ENCODE measurements around the gene LDLRAD3. TPM values are rescaled to one million over a fixed set of nuclear protein-coding genes. Genes with fewer than 3 reads are reported as not detected.

Gene LDLRAD3
- polyA plus RNA-seq, 1 of the 3 experiments (the other 2 are of a cell fraction): 10.6 TPM

DNA sequence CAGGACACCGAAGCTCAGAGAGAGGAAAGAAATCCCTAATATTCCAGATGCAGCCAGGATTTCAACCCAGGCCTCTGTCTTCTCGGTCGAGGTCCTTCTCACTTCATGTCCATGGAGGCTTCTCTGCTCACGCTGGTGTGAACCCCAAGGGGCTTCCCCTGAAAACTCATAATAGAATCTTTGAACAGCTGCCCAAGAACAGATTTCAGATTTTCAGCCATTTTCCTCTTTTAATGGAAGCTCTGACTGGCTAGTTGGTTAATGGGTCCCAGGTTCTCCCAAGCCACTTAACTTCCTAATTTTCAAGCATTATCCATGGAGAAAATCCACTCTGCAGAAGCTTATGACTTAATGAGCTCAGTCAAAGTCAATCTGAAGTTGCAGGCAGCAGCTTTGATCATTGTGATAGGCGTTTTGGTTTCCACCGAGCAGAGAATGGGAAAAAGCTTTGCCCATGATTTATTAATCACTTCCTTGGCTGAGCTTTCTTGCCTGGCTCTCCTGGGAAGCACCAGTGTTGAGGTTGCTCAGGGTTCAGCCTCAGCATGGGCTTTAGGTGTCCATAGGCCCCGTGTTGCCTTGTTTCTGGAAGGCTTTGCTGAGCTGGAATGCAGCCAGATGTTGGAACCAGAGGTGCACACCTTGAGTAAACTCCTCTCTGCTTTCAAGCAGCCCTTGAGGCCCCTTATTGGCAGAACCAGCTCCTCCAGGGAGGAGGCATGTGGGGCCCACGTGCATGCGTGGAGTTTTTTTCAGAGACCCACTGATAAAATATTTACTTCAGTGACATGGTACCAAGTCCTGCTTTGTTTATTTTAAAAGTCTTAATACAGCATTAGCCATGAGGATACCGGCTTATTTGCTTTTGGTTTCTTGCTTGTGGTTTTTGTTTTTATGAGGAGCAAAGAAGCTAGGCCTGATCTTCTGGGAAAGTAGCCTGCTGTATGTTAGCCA, 25.5 kb downstream of the LDLRAD3 start:
- Histone ChIP-seq H3K27me3 (ENCODE audit: insufficient read depth) (no peaks in the 10 kb centered on the region), H3F3A (replicated peaks; ENCODE audit: insufficient read depth) (no peaks in the 10 kb centered on the region), H3K9ac (no peak overlapping the region), H4K20me1 (ENCODE audit: insufficient read depth) (no peaks in the 10 kb centered on the region), H3K4me2 (no peak overlapping the region), H3K9me2 (no peaks in the 10 kb centered on the region), H3K4me3 (ENCODE audit: low read depth in 2 of 2, low read length in 1 of 2) (no peak overlapping the region), H2AFZ (ENCODE audit: low read depth) (no peak overlapping the region), H3K9me3 (0 out of 2 replicates have a peak, but pooled peaks cover 4% of the 10 kb centered on the region), H3K4me1 (ENCODE audit: control insufficient read depth in 1 of 2, insufficient read depth in 2 of 2, low read depth in 1 of 2, low read length in 1 of 2) (peaks cover 0 to 14% of the 10 kb centered on the region in 2 experiments; a peak in 2 of 4 replicates), H3K27ac (ENCODE audit: low read depth in 2 of 2, low read length in 1 of 2) (peak overlapping the region in 1 of 2 experiments; percentile 25; a peak in 1 of 4 replicates), H3K79me2 (ENCODE audit: insufficient read depth) (peaks cover 35% of the 10 kb centered on the region), H3K36me3 (replicated peaks in 1 of 2; ENCODE audit: control insufficient read depth in 1 of 2, insufficient read depth in 2 of 2, low read length in 1 of 2) (peaks cover 4 to 7% of the 10 kb centered on the region in 2 experiments)
- TF ChIP-seq FOSL2 (IDR thresholded peaks at IDR 0.05; ENCODE audit: borderline replicate concordance, low read depth): no peak
- TF ChIP-seq, protein P1, sequence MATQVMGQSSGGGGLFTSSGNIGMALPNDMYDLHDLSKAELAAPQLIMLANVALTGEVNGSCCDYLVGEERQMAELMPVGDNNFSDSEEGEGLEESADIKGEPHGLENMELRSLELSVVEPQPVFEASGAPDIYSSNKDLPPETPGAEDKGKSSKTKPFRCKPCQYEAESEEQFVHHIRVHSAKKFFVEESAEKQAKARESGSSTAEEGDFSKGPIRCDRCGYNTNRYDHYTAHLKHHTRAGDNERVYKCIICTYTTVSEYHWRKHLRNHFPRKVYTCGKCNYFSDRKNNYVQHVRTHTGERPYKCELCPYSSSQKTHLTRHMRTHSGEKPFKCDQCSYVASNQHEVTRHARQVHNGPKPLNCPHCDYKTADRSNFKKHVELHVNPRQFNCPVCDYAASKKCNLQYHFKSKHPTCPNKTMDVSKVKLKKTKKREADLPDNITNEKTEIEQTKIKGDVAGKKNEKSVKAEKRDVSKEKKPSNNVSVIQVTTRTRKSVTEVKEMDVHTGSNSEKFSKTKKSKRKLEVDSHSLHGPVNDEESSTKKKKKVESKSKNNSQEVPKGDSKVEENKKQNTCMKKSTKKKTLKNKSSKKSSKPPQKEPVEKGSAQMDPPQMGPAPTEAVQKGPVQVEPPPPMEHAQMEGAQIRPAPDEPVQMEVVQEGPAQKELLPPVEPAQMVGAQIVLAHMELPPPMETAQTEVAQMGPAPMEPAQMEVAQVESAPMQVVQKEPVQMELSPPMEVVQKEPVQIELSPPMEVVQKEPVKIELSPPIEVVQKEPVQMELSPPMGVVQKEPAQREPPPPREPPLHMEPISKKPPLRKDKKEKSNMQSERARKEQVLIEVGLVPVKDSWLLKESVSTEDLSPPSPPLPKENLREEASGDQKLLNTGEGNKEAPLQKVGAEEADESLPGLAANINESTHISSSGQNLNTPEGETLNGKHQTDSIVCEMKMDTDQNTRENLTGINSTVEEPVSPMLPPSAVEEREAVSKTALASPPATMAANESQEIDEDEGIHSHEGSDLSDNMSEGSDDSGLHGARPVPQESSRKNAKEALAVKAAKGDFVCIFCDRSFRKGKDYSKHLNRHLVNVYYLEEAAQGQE (IDR thresholded peaks at IDR 0.05; ENCODE audit: low read depth, low read length): no peak
- TF ChIP-seq POLR2AphosphoS5 (IDR thresholded peaks at IDR 0.05; ENCODE audit: low read depth, low read length): no peak
- POLR2A ChIA-PET: interaction anchor here (0.7 to 0.9 kb wide), 2 partner anchors 25 to 42 kb away, joined by 3 read pairs; no protein-coding TSS in a partner anchor
- CTCF ChIA-PET: interaction anchor here (0.8 kb wide), 1 partner anchor 147 kb away, joined by 3 read pairs; no protein-coding TSS in a partner anchor
- 89% methylated on average over 9 of the region's 10 CpGs for WGBS (ENCODE audit: low lambda C conversion rate)
- no peak for DNase-seq

DNA sequence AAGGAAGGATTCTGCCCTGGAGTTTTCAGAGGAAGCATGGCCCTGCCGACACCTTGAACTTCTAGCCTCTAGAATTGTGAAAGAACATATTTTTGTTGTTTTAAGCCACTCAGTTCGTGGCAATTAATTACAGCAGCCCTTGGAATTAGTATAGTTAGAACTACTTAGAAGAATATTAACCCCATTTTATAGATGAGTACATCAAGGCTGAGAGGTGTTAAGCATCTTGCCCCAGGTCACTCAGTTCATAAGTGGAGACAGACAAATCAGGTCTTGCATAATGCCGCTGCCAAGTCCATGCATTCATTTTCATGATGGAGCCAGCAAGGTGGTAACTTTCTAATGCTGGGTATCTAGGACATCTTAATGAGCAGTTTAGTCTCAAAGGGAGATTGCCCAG, 26.6 kb downstream of the LDLRAD3 start:
- Histone ChIP-seq H3K27ac (ENCODE audit: low read depth in 2 of 2, low read length in 1 of 2) (no peak overlapping the region), H3K9ac (no peak overlapping the region), H3K9me2 (no peaks in the 10 kb centered on the region), H3K27me3 (ENCODE audit: insufficient read depth) (no peaks in the 10 kb centered on the region), H2AFZ (ENCODE audit: low read depth) (no peak overlapping the region), H3K36me3 (replicated peaks in 1 of 2; ENCODE audit: control insufficient read depth in 1 of 2, insufficient read depth in 2 of 2, low read length in 1 of 2) (peaks cover 7 to 9% of the 10 kb centered on the region in 2 experiments), H4K20me1 (ENCODE audit: insufficient read depth) (no peaks in the 10 kb centered on the region), H3F3A (replicated peaks; ENCODE audit: insufficient read depth) (no peaks in the 10 kb centered on the region), H3K79me2 (ENCODE audit: insufficient read depth) (peaks cover 30% of the 10 kb centered on the region), H3K4me1 (ENCODE audit: control insufficient read depth in 1 of 2, insufficient read depth in 2 of 2, low read depth in 1 of 2, low read length in 1 of 2) (peaks cover 0 to 12% of the 10 kb centered on the region in 2 experiments; a peak in 2 of 4 replicates), H3K4me3 (ENCODE audit: low read depth in 2 of 2, low read length in 1 of 2) (no peak overlapping the region), H3K9me3 (0 out of 2 replicates have a peak, but pooled peaks cover 4% of the 10 kb centered on the region), H3K4me2 (no peak overlapping the region)
- CTCF ChIA-PET: no interaction called here
- POLR2A ChIA-PET: no interaction called here
- DNase-seq: no peak
- 86% methylated on average over 3 of the region's 3 CpGs for WGBS (ENCODE audit: low lambda C conversion rate)
- TF ChIP-seq, protein P2, sequence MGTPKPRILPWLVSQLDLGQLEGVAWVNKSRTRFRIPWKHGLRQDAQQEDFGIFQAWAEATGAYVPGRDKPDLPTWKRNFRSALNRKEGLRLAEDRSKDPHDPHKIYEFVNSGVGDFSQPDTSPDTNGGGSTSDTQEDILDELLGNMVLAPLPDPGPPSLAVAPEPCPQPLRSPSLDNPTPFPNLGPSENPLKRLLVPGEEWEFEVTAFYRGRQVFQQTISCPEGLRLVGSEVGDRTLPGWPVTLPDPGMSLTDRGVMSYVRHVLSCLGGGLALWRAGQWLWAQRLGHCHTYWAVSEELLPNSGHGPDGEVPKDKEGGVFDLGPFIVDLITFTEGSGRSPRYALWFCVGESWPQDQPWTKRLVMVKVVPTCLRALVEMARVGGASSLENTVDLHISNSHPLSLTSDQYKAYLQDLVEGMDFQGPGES (IDR thresholded peaks at IDR 0.05; ENCODE audit: low read depth, low read length): no peak
- TF ChIP-seq, protein P3, sequence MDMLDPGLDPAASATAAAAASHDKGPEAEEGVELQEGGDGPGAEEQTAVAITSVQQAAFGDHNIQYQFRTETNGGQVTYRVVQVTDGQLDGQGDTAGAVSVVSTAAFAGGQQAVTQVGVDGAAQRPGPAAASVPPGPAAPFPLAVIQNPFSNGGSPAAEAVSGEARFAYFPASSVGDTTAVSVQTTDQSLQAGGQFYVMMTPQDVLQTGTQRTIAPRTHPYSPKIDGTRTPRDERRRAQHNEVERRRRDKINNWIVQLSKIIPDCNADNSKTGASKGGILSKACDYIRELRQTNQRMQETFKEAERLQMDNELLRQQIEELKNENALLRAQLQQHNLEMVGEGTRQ (IDR thresholded peaks at IDR 0.05; ENCODE audit: borderline replicate concordance, low read depth, low read length): no peak

Measured in SK-N-SH (cell line).